ENCODE measurements around the gene AGAP1. TPM values are rescaled to one million over a fixed set of nuclear protein-coding genes. Genes with fewer than 3 reads are reported as not detected.

The AGAP1 gene
- total RNA-seq, 2 experiments from 2014 or later, result not detected

DNA sequence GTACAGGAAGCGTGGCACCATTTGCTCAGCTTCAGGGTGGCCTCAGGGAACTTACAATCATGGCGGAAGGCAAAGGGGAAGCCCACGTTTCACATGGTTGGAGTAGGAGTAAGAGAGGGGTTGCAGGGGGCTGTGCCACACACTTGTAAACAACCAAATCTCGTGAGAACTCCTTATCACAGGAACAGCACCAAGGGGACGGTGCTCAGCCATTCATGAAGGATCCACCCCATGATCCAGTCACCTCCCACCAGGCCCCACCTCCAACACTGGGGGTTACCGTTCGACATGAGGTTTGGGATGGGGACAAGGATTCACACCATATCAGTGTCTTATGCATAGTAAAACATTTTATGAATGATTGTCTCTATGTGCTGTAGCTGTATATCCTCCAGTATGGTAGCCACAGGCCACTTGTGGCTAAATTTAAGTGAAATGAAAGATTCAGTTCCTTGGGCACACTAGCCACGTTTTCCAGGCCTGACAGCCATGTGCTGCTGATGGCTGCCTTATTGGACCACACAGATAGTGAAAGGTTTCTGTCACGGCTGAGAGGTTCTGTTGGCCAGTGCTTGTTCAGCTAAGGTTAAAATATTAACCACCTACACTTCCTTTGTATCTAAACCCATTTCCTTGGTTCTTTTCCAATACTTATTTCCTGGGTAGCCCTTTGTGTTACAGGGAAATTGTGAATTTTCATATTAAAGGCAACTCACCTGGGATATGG, 77.3 kb downstream of the AGAP1 start:
- Histone ChIP-seq H3K4me1 (ENCODE audit: insufficient read depth, low read length, poor library complexity, severe bottlenecking) (no peaks in the 10 kb centered on the region), H3K36me3 (ENCODE audit: insufficient read depth, low read length) (no peaks in the 10 kb centered on the region), H3K9me2 (ENCODE audit: insufficient read depth, low read length) (no peaks in the 10 kb centered on the region), H3K4me3 (ENCODE audit: low read depth, low read length, poor library complexity, severe bottlenecking) (no peak overlapping the region), H3K79me2 (ENCODE audit: insufficient read depth, low read depth, low read length) (no peaks in the 10 kb centered on the region), H2AFZ (ENCODE audit: low read length) (no peak overlapping the region), H3K4me2 (ENCODE audit: low read length) (no peak overlapping the region), H3K9me3 (ENCODE audit: low read length) (no peaks in the 10 kb centered on the region), H3K27ac (ENCODE audit: low read depth, low read length, poor library complexity, severe bottlenecking) (no peak overlapping the region), H4K20me1 (ENCODE audit: insufficient read depth, low read length) (no peaks in the 10 kb centered on the region)
- intact Hi-C loops (cut with micrococcal nuclease; ENCODE audit: unreplicated experiment), result no loop called here
- DNase-seq (ENCODE audit: low spot score), result no peak
- POLR2A ChIA-PET, result interaction anchor here (0.9 kb wide), 1 partner anchor 19 kb away, joined by 3 read pairs; no protein-coding TSS in a partner anchor
- CTCF ChIA-PET (ENCODE audit: unreplicated experiment), result no interaction called here
- BruUV-seq (replicated peaks), result no TSS peak
- no peak for TF ChIP-seq CTCF (conservative IDR thresholded peaks at IDR 0.05; ENCODE audit: low read length)
- no peak for TF ChIP-seq EZH2phosphoT487 (IDR thresholded peaks at IDR 0.05; ENCODE audit: borderline replicate concordance, low read depth, low read length)

DNA sequence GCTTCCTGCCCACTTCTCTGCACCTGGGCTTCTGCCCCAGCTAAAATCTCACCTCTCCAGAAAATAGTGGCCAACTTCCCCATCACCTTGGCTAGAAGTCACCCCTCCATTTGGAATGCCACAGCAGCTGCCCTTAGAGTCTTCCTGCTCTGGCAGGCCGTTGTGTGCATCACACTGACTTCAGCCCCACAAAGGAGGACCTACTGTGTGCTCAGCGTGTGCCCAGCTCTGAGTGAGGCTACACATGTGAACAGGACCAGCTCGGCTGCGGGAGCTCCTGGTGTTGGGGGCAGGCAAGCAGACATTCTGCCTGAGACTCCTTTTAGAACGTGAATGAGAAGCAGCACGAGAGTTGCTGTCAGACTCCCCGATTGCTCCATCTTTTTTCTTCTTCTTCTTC, 78.7 kb downstream of the AGAP1 start:
- Histone ChIP-seq H3K4me2 (ENCODE audit: low read length) (no peak overlapping the region), H2AFZ (ENCODE audit: low read length) (no peak overlapping the region), H3K79me2 (ENCODE audit: insufficient read depth, low read depth, low read length) (no peaks in the 10 kb centered on the region), H3K9me3 (ENCODE audit: low read length) (no peaks in the 10 kb centered on the region), H3K27ac (ENCODE audit: low read depth, low read length, poor library complexity, severe bottlenecking) (no peak overlapping the region), H3K9me2 (ENCODE audit: insufficient read depth, low read length) (no peaks in the 10 kb centered on the region), H4K20me1 (ENCODE audit: insufficient read depth, low read length) (no peaks in the 10 kb centered on the region), H3K4me1 (ENCODE audit: insufficient read depth, low read length, poor library complexity, severe bottlenecking) (no peaks in the 10 kb centered on the region), H3K4me3 (ENCODE audit: low read depth, low read length, poor library complexity, severe bottlenecking) (no peak overlapping the region), H3K36me3 (ENCODE audit: insufficient read depth, low read length) (no peaks in the 10 kb centered on the region)
- CTCF ChIA-PET (ENCODE audit: unreplicated experiment), result no interaction called here
- DNase-seq (ENCODE audit: low spot score), result no peak
- no TSS peak for BruUV-seq (replicated peaks)
- TF ChIP-seq EZH2phosphoT487 (IDR thresholded peaks at IDR 0.05; ENCODE audit: borderline replicate concordance, low read depth, low read length) (no peak), CTCF (conservative IDR thresholded peaks at IDR 0.05; ENCODE audit: low read length) (no peak)
- POLR2A ChIA-PET, result interaction anchor here (0.7 kb wide), 1 partner anchor 513 kb away, joined by 3 read pairs; no protein-coding TSS in a partner anchor
- intact Hi-C loops (cut with micrococcal nuclease; ENCODE audit: unreplicated experiment), result no loop called here

Data from OCI-LY7 (cell line).